Activated T-cell treated with anti-CD3 and anti-CD28 coated beads for 1 hour (primary cell): ENCODE data around the gene TEKT3.

Source experiments
- DNase-seq: peaks from one replicate; pipeline ENCODE4 v3.0.0-alpha.2; 2020; ENCODE audit warnings: low read depth

Gene TEKT3

GRCh38 chr17:15341385-15341849, at the start of gene TEKT3:
Gene TEKT3 (minus strand): TSS chr17:15341597. CDS start chr17:15331585, 10,012 bp downstream.
- no peak for DNase-seq

- DNase-seq, result no peak
Measured at GRCh38 chr17:15388356-15389041, 47.1 kb upstream of the TEKT3 start.

GRCh38 chr17:15386083-15386482, 44.7 kb upstream of the TEKT3 start:
- no peak for DNase-seq

- no peak for DNase-seq
Measured at GRCh38 chr17:15385305-15385704, 43.9 kb upstream of the TEKT3 start.

GRCh38 chr17:15384142-15384787, 42.9 kb upstream of the TEKT3 start:
- no peak for DNase-seq

- no peak for DNase-seq
Measured at GRCh38 chr17:15382914-15383313, 41.5 kb upstream of the TEKT3 start.

- no peak for DNase-seq
Measured at GRCh38 chr17:15381707-15382106, 40.3 kb upstream of the TEKT3 start.

- no peak for DNase-seq
Measured at GRCh38 chr17:15380446-15380845, 39.0 kb upstream of the TEKT3 start.

GRCh38 chr17:15379659-15380058, 38.3 kb upstream of the TEKT3 start:
- no peak for DNase-seq

- no peak for DNase-seq
Measured at GRCh38 chr17:15378243-15378642, 36.8 kb upstream of the TEKT3 start.

GRCh38 chr17:15377616-15378015, 36.2 kb upstream of the TEKT3 start:
- DNase-seq, result no peak

GRCh38 chr17:15377200-15377599, 35.8 kb upstream of the TEKT3 start:
- DNase-seq, result no peak

GRCh38 chr17:15371376-15372130, 30.2 kb upstream of the TEKT3 start:
- no peak for DNase-seq

GRCh38 chr17:15368600-15368999, 27.2 kb upstream of the TEKT3 start:
- no peak for DNase-seq

GRCh38 chr17:15366026-15366425, 24.6 kb upstream of the TEKT3 start:
- DNase-seq, result no peak

GRCh38 chr17:15364615-15365014, 23.2 kb upstream of the TEKT3 start:
- no peak for DNase-seq

- no peak for DNase-seq
Measured at GRCh38 chr17:15363702-15364101, 22.3 kb upstream of the TEKT3 start.

- DNase-seq, result no peak
Measured at GRCh38 chr17:15361592-15361991, 20.2 kb upstream of the TEKT3 start.

GRCh38 chr17:15361151-15361550, 19.8 kb upstream of the TEKT3 start:
- no peak for DNase-seq

GRCh38 chr17:15354256-15354655, 12.9 kb upstream of the TEKT3 start:
- DNase-seq, result no peak

GRCh38 chr17:15351925-15352324, 10.5 kb upstream of the TEKT3 start:
- DNase-seq, result no peak

GRCh38 chr17:15351478-15351840, 10.1 kb upstream of the TEKT3 start:
- DNase-seq, result no peak
